DOHH2 (cell line): ENCODE data around the gene JHY.

Experiments used
- CTCF ChIP-seq: fragments of 200-600 bp; sonication (generic); IDR thresholded peaks from one replicate; pipeline ENCODE4 v1.5.1; 2014; ENCODE audit warnings: antibody characterized with exemption, mild to moderate bottlenecking, low read depth, low read length; ENCODE audit not compliant: poor library complexity, severe bottlenecking
- EZH2phosphoT487 ChIP-seq: fragments of 200-600 bp; sonication (generic); IDR thresholded peaks from 2 replicates; pipeline ENCODE4 v1.6.1; 2017; ENCODE audit warnings: borderline replicate concordance, mild to moderate bottlenecking, antibody characterized with exemption, low read length, moderate library complexity, mixed read lengths

- TF ChIP-seq CTCF, result no peak
- no peak for TF ChIP-seq EZH2phosphoT487
Observed at GRCh38 chr11:122897606-122898210, 15.1 kb downstream of the JHY start.
